ENCODE measurements around the gene IFNK. TPM values are rescaled to one million over a fixed set of nuclear protein-coding genes. Genes with fewer than 3 reads are reported as not detected.

The IFNK gene
- total RNA-seq, 1 donor from 2014 or later, result not detected

DNA sequence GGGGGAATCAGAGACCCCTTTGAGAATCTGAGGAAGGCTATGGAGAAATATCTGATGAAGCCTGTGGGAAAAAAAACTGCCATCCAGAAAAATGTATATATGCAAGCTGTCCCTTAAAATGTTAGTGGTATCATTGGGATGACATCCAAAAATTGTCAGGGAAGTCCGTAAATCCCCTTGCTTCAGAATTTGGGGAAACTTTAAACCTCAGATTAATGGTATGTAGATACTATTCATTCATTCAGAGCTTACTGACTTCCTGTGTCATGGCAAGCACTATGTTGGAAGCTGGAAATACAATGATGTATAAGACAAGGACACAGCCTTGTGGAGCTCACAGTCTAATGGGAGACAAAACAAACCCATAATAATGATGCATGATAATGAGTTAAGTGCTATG, 16.4 kb downstream of the IFNK start:
- no peaks in the 10 kb centered on the region for H3K4me1 Mint-ChIP-seq (ENCODE audit: low read depth, unreplicated experiment)
- H3K27ac Mint-ChIP-seq (ENCODE audit: unreplicated experiment), result no peak overlapping the region
- no peak for TF ChIP-seq CTCF (IDR thresholded peaks at IDR 0.05; ENCODE audit: partially characterized antibody, unreplicated experiment)
- no peak overlapping the region for H3K4me3 Mint-ChIP-seq (ENCODE audit: unreplicated experiment)
- no peaks in the 10 kb centered on the region for H3K9me3 Mint-ChIP-seq (ENCODE audit: unreplicated experiment)
- no peaks in the 10 kb centered on the region for H3K27me3 Mint-ChIP-seq (ENCODE audit: unreplicated experiment)
- no peaks in the 10 kb centered on the region for H3K36me3 Mint-ChIP-seq (ENCODE audit: unreplicated experiment)
- DNase-seq, result no peak

DNA sequence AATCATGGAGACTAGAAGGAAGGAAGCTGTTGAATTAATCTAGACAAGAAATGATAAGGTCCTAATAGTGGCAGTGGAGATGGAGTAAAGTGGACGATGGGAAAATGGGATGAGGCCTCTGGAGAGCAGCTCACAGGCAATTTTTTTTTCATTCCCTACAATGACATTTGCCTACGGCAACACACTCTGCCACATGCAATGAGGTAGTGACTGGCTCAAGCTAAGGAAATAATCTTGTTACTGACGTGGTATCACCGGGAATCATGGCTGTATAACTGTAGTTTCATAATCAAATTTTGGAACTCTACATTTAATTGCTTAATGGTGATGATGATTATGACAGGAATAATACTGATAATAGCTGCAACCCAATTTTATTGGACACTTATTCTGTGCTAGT, 17.6 kb downstream of the IFNK start:
- H3K36me3 Mint-ChIP-seq (ENCODE audit: unreplicated experiment), result no peaks in the 10 kb centered on the region
- no peaks in the 10 kb centered on the region for H3K4me1 Mint-ChIP-seq (ENCODE audit: low read depth, unreplicated experiment)
- no peak for DNase-seq
- H3K4me3 Mint-ChIP-seq (ENCODE audit: unreplicated experiment), result no peak overlapping the region
- no peak overlapping the region for H3K27ac Mint-ChIP-seq (ENCODE audit: unreplicated experiment)
- no peaks in the 10 kb centered on the region for H3K9me3 Mint-ChIP-seq (ENCODE audit: unreplicated experiment)
- TF ChIP-seq CTCF (IDR thresholded peaks at IDR 0.05; ENCODE audit: partially characterized antibody, unreplicated experiment), result no peak
- H3K27me3 Mint-ChIP-seq (ENCODE audit: unreplicated experiment), result no peaks in the 10 kb centered on the region

GRCh38 chr9:27542508-27542907, 18.4 kb downstream of the IFNK start:
- TF ChIP-seq CTCF (IDR thresholded peaks at IDR 0.05; ENCODE audit: partially characterized antibody, unreplicated experiment), result no peak
- no peak overlapping the region for H3K4me3 Mint-ChIP-seq (ENCODE audit: unreplicated experiment)
- no peaks in the 10 kb centered on the region for H3K4me1 Mint-ChIP-seq (ENCODE audit: low read depth, unreplicated experiment)
- no peaks in the 10 kb centered on the region for H3K36me3 Mint-ChIP-seq (ENCODE audit: unreplicated experiment)
- no peak overlapping the region for H3K27ac Mint-ChIP-seq (ENCODE audit: unreplicated experiment)
- H3K27me3 Mint-ChIP-seq (ENCODE audit: unreplicated experiment), result no peaks in the 10 kb centered on the region
- no peak for DNase-seq
- no peaks in the 10 kb centered on the region for H3K9me3 Mint-ChIP-seq (ENCODE audit: unreplicated experiment)

- no peaks in the 10 kb centered on the region for H3K4me1 Mint-ChIP-seq (ENCODE audit: low read depth, unreplicated experiment)
- no peaks in the 10 kb centered on the region for H3K27me3 Mint-ChIP-seq (ENCODE audit: unreplicated experiment)
- no peak overlapping the region for H3K4me3 Mint-ChIP-seq (ENCODE audit: unreplicated experiment)
- TF ChIP-seq CTCF (IDR thresholded peaks at IDR 0.05; ENCODE audit: partially characterized antibody, unreplicated experiment), result no peak
- H3K9me3 Mint-ChIP-seq (ENCODE audit: unreplicated experiment), result no peaks in the 10 kb centered on the region
- H3K36me3 Mint-ChIP-seq (ENCODE audit: unreplicated experiment), result no peaks in the 10 kb centered on the region
- H3K27ac Mint-ChIP-seq (ENCODE audit: unreplicated experiment), result no peak overlapping the region
- DNase-seq, result no peak
Measured at GRCh38 chr9:27545471-27545870, 21.4 kb downstream of the IFNK start.

DNA sequence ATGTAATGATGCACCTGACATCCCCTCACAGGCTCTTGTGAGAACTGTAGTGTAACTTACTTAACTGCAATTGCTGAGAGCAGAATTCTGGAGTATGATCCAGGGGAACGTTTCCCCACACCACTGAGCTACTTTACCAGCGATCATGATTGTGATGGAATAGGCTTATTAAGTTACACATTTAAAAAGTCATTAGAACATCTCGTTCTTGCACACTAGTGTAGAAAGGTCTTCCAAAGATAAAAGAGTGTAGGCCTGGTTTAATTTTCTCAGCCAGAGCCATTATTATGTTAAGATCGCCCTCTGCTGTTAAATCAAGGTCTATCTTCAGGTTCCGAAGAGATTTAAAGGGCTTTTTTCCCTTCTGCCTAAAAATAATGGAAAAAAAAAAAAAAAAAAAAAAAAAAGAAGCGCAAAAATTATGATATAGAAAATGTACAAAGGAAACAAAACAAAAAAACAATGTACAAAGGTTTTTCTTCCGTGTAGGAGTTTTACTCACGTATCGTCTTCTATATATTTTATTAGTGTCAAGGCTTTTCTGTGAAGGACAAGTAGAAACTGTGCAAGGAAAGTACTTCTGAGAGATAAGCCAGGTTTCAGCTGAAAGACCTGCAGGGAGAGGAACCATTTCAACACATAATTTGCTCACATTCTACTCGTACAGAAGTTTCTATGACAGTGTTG, 24.1 kb downstream of the IFNK start:
- TF ChIP-seq CTCF (IDR thresholded peaks at IDR 0.05; ENCODE audit: partially characterized antibody, unreplicated experiment), result peak; percentile 48
- no peaks in the 10 kb centered on the region for H3K4me1 Mint-ChIP-seq (ENCODE audit: low read depth, unreplicated experiment)
- no peaks in the 10 kb centered on the region for H3K9me3 Mint-ChIP-seq (ENCODE audit: unreplicated experiment)
- no peak for DNase-seq
- H3K27ac Mint-ChIP-seq (ENCODE audit: unreplicated experiment), result no peak overlapping the region
- no peaks in the 10 kb centered on the region for H3K36me3 Mint-ChIP-seq (ENCODE audit: unreplicated experiment)
- no peaks in the 10 kb centered on the region for H3K27me3 Mint-ChIP-seq (ENCODE audit: unreplicated experiment)
- H3K4me3 Mint-ChIP-seq (ENCODE audit: unreplicated experiment), result no peak overlapping the region
